CD4-positive, alpha-beta memory T cell (primary cell): Measurements from ENCODE around the gene RNASE4. TPM values are rescaled to one million over a fixed set of nuclear protein-coding genes. Genes with fewer than 3 reads are reported as not detected.
"Not testable (repeated sequence)": the region's sequence is repeated elsewhere in the genome, so short reads cannot be mapped to it uniquely, and the experiment has no call there.

Experiments used
- CTCF ChIA-PET: fragments of 350-600 bp; sonication (Branson Sonifier 250); formaldehyde crosslinking; loops from one replicate; lab custom pipeline; 2021; ENCODE audit warnings: inconsistent platforms; ENCODE audit not compliant: partially characterized antibody; lab: Charles Lee
- POLR2A ChIA-PET: fragments of 350-600 bp; sonication (Branson Sonifier 250); formaldehyde crosslinking; loops from one replicate; lab custom pipeline; 2021; ENCODE audit not compliant: partially characterized antibody; lab: Charles Lee
- DNase-seq, 5 donors: peaks; one replicate each; pipeline versions ENCODE4 v3.0.0 to v3.0.0-alpha.2; 2020 to 2022; ENCODE audit warnings: mixed read lengths in 1 of 5
- H3K27ac ChIP-seq: one replicate; pipeline ENCODE4 v1.7.0; 2013; ENCODE audit warnings: low read depth, low read length
- H3K27me3 ChIP-seq: 2 replicates; pipeline ENCODE4 v1.7.0; 2013; ENCODE audit warnings: mild to moderate bottlenecking, low read length, moderate library complexity; ENCODE audit not compliant: insufficient read depth
- H3K36me3 ChIP-seq: 2 replicates; pipeline ENCODE4 v1.7.0; 2013; ENCODE audit warnings: mild to moderate bottlenecking, low read length, moderate library complexity; ENCODE audit not compliant: insufficient read depth
- H3K4me1 ChIP-seq: 2 replicates; pipeline ENCODE4 v1.7.0; 2013; ENCODE audit warnings: mild to moderate bottlenecking, low read length, moderate library complexity; ENCODE audit not compliant: insufficient read depth
- H3K4me3 ChIP-seq, 2 donors: one replicate each; pipeline ENCODE4 v1.7.0; 2013; ENCODE audit warnings: low read length in 2 of 2, mild to moderate bottlenecking in 1 of 2
- H3K9me3 ChIP-seq, 2 donors: one replicate each; pipeline ENCODE4 v1.7.0; 2013; ENCODE audit warnings: low read length in 2 of 2, control low read depth in 1 of 2; ENCODE audit not compliant: control insufficient read depth in 1 of 2
- H3K27ac Mint-ChIP-seq, 7 donors: one replicate each; pipeline ENCODE4 v1.8.0; 2020 to 2021; ENCODE audit warnings: mixed read lengths in 7 of 7, mild to moderate bottlenecking in 6 of 7, inconsistent platforms in 3 of 7, moderate library complexity in 3 of 7
- H3K27me3 Mint-ChIP-seq, 2 donors: one replicate each; pipeline ENCODE4 v1.8.0; 2020 to 2021; ENCODE audit warnings: mixed read lengths in 2 of 2
- H3K36me3 Mint-ChIP-seq, 2 donors: one replicate each; pipeline ENCODE4 v1.8.0; 2020 to 2021; ENCODE audit warnings: mixed read lengths in 2 of 2, inconsistent platforms in 1 of 2, mild to moderate bottlenecking in 1 of 2
- H3K4me1 Mint-ChIP-seq, 4 donors: one replicate each; pipeline ENCODE4 v1.8.0; 2020 to 2021; ENCODE audit warnings: mixed read lengths in 4 of 4, mild to moderate bottlenecking in 1 of 4
- H3K4me3 Mint-ChIP-seq, 8 donors: one replicate each; pipeline ENCODE4 v1.8.0; 2020 to 2021; ENCODE audit warnings: mixed read lengths in 8 of 8, mild to moderate bottlenecking in 7 of 8, moderate library complexity in 6 of 8, inconsistent platforms in 3 of 8
- H3K9me3 Mint-ChIP-seq, 8 donors: one replicate each; pipeline ENCODE4 v1.8.0; 2020 to 2021; ENCODE audit warnings: mixed read lengths in 8 of 8, mild to moderate bottlenecking in 5 of 8, inconsistent platforms in 3 of 8, moderate library complexity in 1 of 8
- intact Hi-C: fragments of 100-400 bp; cut with micrococcal nuclease; formaldehyde crosslinking; loops from one replicate; pipeline ENCODE4 v1.15.1; 2023
- polyA plus RNA-seq, 2 donors: library from polyadenylated mRNA; unstranded; fragments of 300-500 nt; fragmentation: Illumina TruSeq; gene quantifications; one replicate each; pipeline ENCODE4 v1.2.3, GENCODE V29; 2021
- total RNA-seq, 2 experiments: library from RNA; stranded (reverse); gene quantifications; one replicate each; pipeline ENCODE4 v1.2.3, GENCODE V29; 2021

RNASE4 gene
- total and polyA plus RNA-seq, 4 experiments from 2014 or later, result 1.6 to 2.6 (median 2.3) TPM

DNA sequence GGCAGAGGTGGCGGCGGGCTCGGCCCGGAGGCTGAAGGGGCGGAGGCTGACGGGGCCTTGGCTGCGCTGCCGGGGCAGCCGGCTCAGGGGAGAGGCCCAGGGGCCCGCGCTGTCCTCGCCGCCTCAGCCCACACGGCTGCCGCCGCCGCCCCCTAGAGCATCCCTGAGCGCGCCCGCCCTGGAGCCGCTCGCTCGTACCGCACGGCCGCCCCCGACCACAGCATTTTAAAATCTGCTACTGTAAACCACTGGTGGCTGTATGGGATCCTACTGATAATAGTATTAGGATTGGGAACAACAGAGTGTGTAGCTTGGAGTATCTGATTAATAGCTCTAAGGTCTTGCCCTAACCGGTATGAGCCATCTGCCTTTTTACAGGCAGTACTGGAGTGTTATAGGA, 39.1 kb downstream of the RNASE4 start:
- intact Hi-C loops, result no loop called here
- H3K4me3 ChIP-seq, result no peak overlapping the region
- no peaks in the 10 kb centered on the region for H3K36me3 Mint-ChIP-seq
- POLR2A ChIA-PET, result no interaction called here
- H3K27me3 Mint-ChIP-seq, result peaks cover 45 to 62% of the 10 kb centered on the region in 2 donors
- H3K27me3 ChIP-seq, result peaks cover 5% of the 10 kb centered on the region
- H3K4me1 Mint-ChIP-seq, result peaks cover 0 to 9% (median 2%) of the 10 kb centered on the region in 4 donors
- no peak for DNase-seq
- no peak overlapping the region for H3K27ac ChIP-seq
- H3K36me3 ChIP-seq, result no peaks in the 10 kb centered on the region
- no peaks in the 10 kb centered on the region for H3K4me1 ChIP-seq
- no peak overlapping the region for H3K27ac Mint-ChIP-seq
- CTCF ChIA-PET, result no interaction called here
- H3K9me3 Mint-ChIP-seq, result peaks cover 0 to 1% (median 0%) of the 10 kb centered on the region in 8 donors
- H3K4me3 Mint-ChIP-seq, result peak overlapping the region in 1 of 8 donors; percentile 13
- no peaks in the 10 kb centered on the region for H3K9me3 ChIP-seq

DNA sequence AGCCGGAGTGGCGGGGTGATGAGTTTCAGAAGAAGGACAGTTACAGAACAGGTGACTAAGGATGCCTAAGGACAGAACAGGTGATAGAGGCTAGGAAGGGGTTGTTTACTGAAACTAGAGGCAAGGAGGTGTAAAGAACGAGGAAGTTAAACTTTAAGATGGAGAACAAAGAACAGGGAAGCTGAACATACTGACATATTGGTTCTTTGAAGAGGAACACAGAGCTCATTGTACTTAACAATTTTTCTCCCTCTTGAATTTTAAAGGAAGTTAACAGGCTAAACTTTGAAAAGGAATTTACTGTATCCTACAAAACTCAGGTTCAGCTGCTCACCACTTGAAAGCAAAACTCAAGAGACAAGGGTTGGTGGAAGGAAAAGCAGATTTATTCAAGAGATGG, 41.8 kb downstream of the RNASE4 start:
- H3K27me3 ChIP-seq, DNase-seq, H3K4me3 Mint-ChIP-seq, POLR2A ChIA-PET, H3K9me3 Mint-ChIP-seq, H3K27ac Mint-ChIP-seq, H3K36me3 ChIP-seq, H3K27ac ChIP-seq, H3K36me3 Mint-ChIP-seq, H3K4me1 Mint-ChIP-seq, H3K4me1 ChIP-seq, H3K9me3 ChIP-seq, intact Hi-C loops, H3K4me3 ChIP-seq, CTCF ChIA-PET: not testable (repeated sequence)
- H3K27me3 Mint-ChIP-seq, result peaks cover 44 to 58% of the 10 kb centered on the region in 2 donors

DNA sequence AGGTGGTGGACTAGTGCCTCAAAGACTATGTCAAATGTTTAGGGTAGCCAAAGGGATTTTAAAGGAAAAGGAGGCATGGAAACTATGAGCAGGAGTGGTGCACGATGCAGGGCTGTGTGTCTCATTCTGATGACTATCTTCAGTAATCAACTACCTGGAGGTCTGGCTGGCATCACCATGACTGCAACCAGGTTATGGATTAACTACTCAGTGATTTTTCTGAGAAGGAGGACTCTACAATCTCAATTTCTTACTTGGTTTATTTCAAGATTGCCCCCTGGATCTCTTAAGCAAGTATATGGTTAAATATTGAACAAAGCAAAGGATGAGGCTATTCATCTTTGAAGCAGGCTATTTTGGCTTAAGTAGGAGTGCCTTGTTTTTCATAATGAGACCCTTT, 42.2 kb downstream of the RNASE4 start:
- Histone ChIP-seq H3K36me3 (no peaks in the 10 kb centered on the region), H3K27me3 (peaks cover 5% of the 10 kb centered on the region), H3K4me1 (no peaks in the 10 kb centered on the region), H3K4me3 (no peak overlapping the region), H3K9me3 (no peaks in the 10 kb centered on the region), H3K27ac (no peak overlapping the region)
- Mint-ChIP-seq H3K4me1 (peaks cover 0 to 9% (median 2%) of the 10 kb centered on the region in 4 donors), H3K9me3 (peaks cover 0 to 1% (median 0%) of the 10 kb centered on the region in 8 donors), H3K27me3 (peaks cover 43 to 54% of the 10 kb centered on the region in 2 donors), H3K36me3 (no peaks in the 10 kb centered on the region), H3K4me3 (no peak overlapping the region), H3K27ac (no peak overlapping the region)
- intact Hi-C loops, result no loop called here
- CTCF ChIA-PET, result no interaction called here
- POLR2A ChIA-PET, result no interaction called here
- DNase-seq, result no peak

DNA sequence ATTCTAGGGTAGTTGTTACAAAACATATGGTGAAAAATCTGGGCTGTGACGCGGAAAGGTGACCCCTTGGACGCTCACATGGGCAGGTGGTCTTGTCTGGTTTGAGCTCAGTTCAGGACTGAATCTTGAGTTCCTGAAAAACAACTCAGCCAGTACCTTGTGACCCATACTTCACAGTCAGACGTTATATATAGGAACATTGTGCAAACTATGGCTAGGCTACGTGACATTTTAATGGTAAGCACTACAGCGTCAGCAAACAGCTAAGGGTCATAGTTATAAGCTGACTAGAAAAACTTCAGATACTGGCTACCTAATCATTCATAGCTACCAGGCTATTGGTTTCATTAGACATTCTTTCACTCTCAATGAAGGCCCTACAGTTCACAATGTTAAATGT, 46.5 kb downstream of the RNASE4 start:
- Histone ChIP-seq H3K4me1 (no peaks in the 10 kb centered on the region), H3K4me3 (no peak overlapping the region), H3K27ac (no peak overlapping the region), H3K9me3 (no peaks in the 10 kb centered on the region), H3K27me3 (no peaks in the 10 kb centered on the region), H3K36me3 (no peaks in the 10 kb centered on the region)
- H3K4me1 Mint-ChIP-seq, result no peaks in the 10 kb centered on the region
- ChIA-PET POLR2A (no interaction called here), CTCF (interaction anchor here (1.6 kb wide), 1 partner anchor 8 kb away, joined by 5 read pairs; no protein-coding TSS in a partner anchor)
- intact Hi-C loops, result no loop called here
- no peak overlapping the region for H3K4me3 Mint-ChIP-seq
- H3K36me3 Mint-ChIP-seq, result no peaks in the 10 kb centered on the region
- H3K27me3 Mint-ChIP-seq, result peaks cover 14 to 21% of the 10 kb centered on the region in 2 donors
- no peak for DNase-seq
- no peaks in the 10 kb centered on the region for H3K9me3 Mint-ChIP-seq
- no peak overlapping the region for H3K27ac Mint-ChIP-seq

DNA sequence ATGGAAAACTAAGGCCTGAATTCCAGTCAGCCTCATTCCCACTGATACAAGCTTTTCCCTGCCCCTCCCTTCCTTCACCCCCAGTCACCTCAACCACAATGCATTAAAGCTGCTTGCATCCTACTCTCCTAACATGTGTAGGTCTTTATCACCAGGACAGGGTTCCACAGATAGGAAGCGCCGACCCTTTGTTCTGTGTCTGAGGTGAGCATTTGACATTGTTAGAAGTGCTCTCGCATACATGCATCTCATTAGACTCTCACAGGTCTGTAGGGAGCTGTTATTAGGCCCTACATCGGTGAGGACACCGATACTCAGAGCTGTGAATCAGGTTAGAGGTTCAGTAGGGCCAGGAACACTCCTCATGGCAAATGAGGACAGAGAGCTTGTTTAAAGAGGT, 48.1 kb downstream of the RNASE4 start:
- H3K4me3 ChIP-seq, result no peak overlapping the region
- DNase-seq, result no peak
- H3K27me3 ChIP-seq, result no peaks in the 10 kb centered on the region
- no peaks in the 10 kb centered on the region for H3K9me3 Mint-ChIP-seq
- H3K36me3 ChIP-seq, result no peaks in the 10 kb centered on the region
- intact Hi-C loops, result no loop called here
- no peaks in the 10 kb centered on the region for H3K4me1 ChIP-seq
- no peaks in the 10 kb centered on the region for H3K4me1 Mint-ChIP-seq
- no peak overlapping the region for H3K27ac Mint-ChIP-seq
- H3K9me3 ChIP-seq, result no peaks in the 10 kb centered on the region
- no peaks in the 10 kb centered on the region for H3K36me3 Mint-ChIP-seq
- no peak overlapping the region for H3K27ac ChIP-seq
- POLR2A ChIA-PET, result no interaction called here
- no peak overlapping the region for H3K4me3 Mint-ChIP-seq
- H3K27me3 Mint-ChIP-seq, result peaks cover 9% of the 10 kb centered on the region in 2 donors
- CTCF ChIA-PET, result interaction anchor here (1.0 to 1.3 kb wide), 2 partner anchors 35 to 125 kb away, joined by 3 to 4 read pairs; no protein-coding TSS in a partner anchor

DNA sequence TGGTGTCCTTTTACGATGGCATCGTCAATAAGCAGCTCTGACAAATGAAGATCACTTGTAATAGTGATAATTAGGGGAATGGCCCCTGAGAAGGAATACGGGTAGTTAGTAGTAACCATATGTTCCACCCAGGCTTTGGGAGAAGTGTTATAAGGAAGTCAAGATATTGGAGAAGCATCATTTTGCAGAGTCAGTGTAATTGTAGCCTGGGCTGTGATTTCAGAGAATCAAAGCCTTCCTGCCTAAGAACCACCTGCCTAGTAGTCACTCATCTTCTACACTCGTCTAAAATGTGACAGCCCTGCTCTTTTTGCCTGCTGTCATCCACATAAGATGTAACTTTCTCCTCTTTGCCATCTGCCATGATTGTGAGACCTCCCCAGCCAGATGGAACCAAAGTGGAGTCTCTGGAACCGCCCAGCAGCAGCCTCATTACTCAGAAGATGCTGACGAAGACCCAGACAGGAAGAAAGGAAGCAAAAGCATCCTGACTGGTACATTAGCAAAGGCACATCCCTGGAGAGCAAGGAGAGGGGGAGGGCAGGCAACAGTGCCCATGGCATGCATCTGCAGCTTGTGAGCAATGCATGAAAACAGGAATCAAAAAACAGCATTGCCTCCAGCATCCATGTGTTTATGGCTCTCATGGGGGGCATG, 48.7 kb downstream of the RNASE4 start:
- Histone ChIP-seq H3K9me3 (no peaks in the 10 kb centered on the region), H3K27me3 (no peaks in the 10 kb centered on the region), H3K27ac (no peak overlapping the region), H3K36me3 (no peaks in the 10 kb centered on the region), H3K4me1 (no peaks in the 10 kb centered on the region), H3K4me3 (no peak overlapping the region)
- peaks cover 4 to 7% of the 10 kb centered on the region in 2 donors for H3K27me3 Mint-ChIP-seq
- no peaks in the 10 kb centered on the region for H3K4me1 Mint-ChIP-seq
- CTCF ChIA-PET, result interaction anchor here (1.0 to 1.3 kb wide), 2 partner anchors 36 to 124 kb away, joined by 3 to 4 read pairs; no protein-coding TSS in a partner anchor
- no peaks in the 10 kb centered on the region for H3K36me3 Mint-ChIP-seq
- H3K9me3 Mint-ChIP-seq, result no peaks in the 10 kb centered on the region
- DNase-seq, result no peak
- POLR2A ChIA-PET, result no interaction called here
- H3K27ac Mint-ChIP-seq, result no peak overlapping the region
- intact Hi-C loops, result no loop called here
- no peak overlapping the region for H3K4me3 Mint-ChIP-seq

DNA sequence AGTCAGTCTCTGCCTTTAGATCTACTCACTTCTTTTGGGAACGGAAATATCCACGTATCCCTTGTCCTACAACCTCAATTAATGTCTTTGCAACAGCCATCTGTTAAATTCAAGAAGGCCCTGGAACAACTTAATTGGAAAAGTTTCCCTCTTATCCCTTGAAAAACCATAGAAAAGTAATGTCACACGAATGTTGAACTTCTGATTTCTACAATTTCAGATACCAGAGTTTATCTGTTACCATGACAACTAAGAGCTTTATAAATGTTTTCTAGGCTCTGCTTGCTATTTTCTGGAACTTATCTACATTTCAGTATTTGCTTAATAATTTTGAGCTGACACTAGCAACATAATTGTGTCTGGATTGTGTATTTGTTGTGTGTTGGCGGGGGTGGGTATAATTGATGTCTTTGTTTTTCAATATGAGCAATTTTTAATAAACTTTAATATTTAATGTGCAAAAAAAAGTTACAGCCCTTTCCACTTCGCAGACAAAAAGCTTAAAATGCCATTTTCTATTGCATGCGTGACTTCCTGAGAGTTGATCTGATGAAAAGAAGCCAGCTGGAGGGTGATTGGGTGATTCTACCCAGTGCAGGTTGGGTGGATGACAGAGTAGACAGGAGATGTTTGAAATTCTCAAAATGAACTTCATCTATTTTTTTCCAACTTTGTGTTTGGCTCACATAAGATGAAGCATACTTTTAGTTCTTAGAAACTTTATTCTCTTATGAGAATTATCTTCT, 49.5 kb downstream of the RNASE4 start:
- Mint-ChIP-seq H3K27me3 (peaks cover 4 to 7% of the 10 kb centered on the region in 2 donors), H3K36me3 (no peaks in the 10 kb centered on the region), H3K9me3 (no peaks in the 10 kb centered on the region), H3K27ac (no peak overlapping the region), H3K4me1 (no peaks in the 10 kb centered on the region), H3K4me3 (no peak overlapping the region)
- ChIA-PET CTCF (interaction anchor here (1.3 kb wide), 1 partner anchor 124 kb away, joined by 4 read pairs; no protein-coding TSS in a partner anchor), POLR2A (no interaction called here)
- H3K4me3 ChIP-seq, result no peak overlapping the region
- no peak overlapping the region for H3K27ac ChIP-seq
- H3K36me3 ChIP-seq, result no peaks in the 10 kb centered on the region
- no peaks in the 10 kb centered on the region for H3K4me1 ChIP-seq
- no peaks in the 10 kb centered on the region for H3K27me3 ChIP-seq
- no peak for DNase-seq
- intact Hi-C loops, result no loop called here
- H3K9me3 ChIP-seq, result no peaks in the 10 kb centered on the region
